Epithelial cell of proximal tubule (primary cell): Measurements from ENCODE around the gene COL25A1. TPM values are rescaled to one million over a fixed set of nuclear protein-coding genes. Genes with fewer than 3 reads are reported as not detected.
"Not testable (repeated sequence)": the region's sequence is repeated elsewhere in the genome, so short reads cannot be mapped to it uniquely, and the experiment has no call there.

ENCODE experiments used
- DNase-seq: peaks from one replicate; pipeline ENCODE4 v3.0.0-alpha.2; 2011; ENCODE audit warnings: low read depth
- H3K4me3 ChIP-seq: 2 replicates; pipeline ENCODE4 v1.5.1; 2011; ENCODE audit warnings: low read depth, mild to moderate bottlenecking, low read length
- CTCF ChIP-seq: conservative IDR thresholded peaks from 2 replicates; pipeline ENCODE4 v1.5.1; 2012; ENCODE audit warnings: low read depth, mild to moderate bottlenecking, low read length
- total RNA-seq: library from RNA; depleted of rRNA; stranded (reverse); fragments of >200 nt; gene quantifications from 2 replicates; pipeline ENCODE4 v1.2.3, GENCODE V29; 2015

The COL25A1 gene
- total RNA-seq, 1 donor from 2014 or later: 0.46 TPM

GRCh38 chr4:108874806-108875205 is 427.7 kb downstream of the COL25A1 start:
- no peak for TF ChIP-seq CTCF
- no peak for DNase-seq
- H3K4me3 ChIP-seq: no peak overlapping the region

- not testable (repeated sequence) for DNase-seq, H3K4me3 ChIP-seq
These were observed 432.5 kb downstream of the COL25A1 start for GRCh38 chr4:108869970-108870369.

GRCh38 chr4:108868606-108869227 is 433.7 kb downstream of the COL25A1 start:
- no peak for TF ChIP-seq CTCF
- no peak for DNase-seq
- no peak overlapping the region for H3K4me3 ChIP-seq

GRCh38 chr4:108867476-108867875 is 435.0 kb downstream of the COL25A1 start:
- TF ChIP-seq CTCF: no peak
- no peak for DNase-seq
- H3K4me3 ChIP-seq: no peak overlapping the region

GRCh38 chr4:108861334-108861733 is 441.1 kb downstream of the COL25A1 start:
- TF ChIP-seq CTCF: no peak
- no peak for DNase-seq

GRCh38 chr4:108854786-108855185 is 447.7 kb downstream of the COL25A1 start:
- DNase-seq: no peak
- TF ChIP-seq CTCF: no peak
- H3K4me3 ChIP-seq: no peak overlapping the region

More at GRCh38 chr4:108861334-108861733, 441.1 kb downstream of the COL25A1 start:
- no peak overlapping the region for H3K4me3 ChIP-seq

GRCh38 chr4:108852691-108853090 is 449.8 kb downstream of the COL25A1 start:
- no peak overlapping the region for H3K4me3 ChIP-seq
- TF ChIP-seq CTCF: no peak
- DNase-seq: no peak
